Measurements from ENCODE around the gene ZNF207.

DNA sequence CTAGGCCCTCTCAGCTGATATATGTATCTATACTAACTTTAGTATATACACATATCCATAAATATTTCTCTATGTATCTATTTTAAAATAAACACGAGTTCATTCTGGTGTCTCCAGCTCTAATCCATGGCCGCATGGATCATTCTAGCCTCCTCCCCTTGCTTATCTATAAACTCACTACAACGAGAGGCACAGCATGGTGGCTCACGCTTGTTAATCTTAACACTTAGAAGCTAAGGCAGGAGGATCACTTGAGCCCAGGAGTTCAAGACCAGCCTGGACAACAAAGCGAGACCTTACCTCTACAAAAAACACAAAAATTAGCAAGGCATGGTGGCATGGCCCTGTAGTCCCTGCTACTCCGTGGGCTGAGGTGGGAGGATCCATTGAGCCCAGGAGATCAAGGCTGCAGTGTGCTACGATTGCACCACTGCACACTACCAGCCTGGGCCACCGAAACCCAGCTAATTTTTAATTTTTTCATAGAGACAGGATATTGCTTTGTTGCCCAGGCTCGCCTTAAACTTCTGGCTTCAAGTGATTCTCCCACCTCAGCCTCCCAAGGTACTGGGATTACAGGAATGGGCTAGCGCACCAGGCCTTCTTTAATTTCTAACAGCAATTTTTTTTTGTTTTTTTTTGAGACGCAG is 3.9 kb upstream of the ZNF207 start:
- TF ChIP-seq FOXA1 (IDR thresholded peaks at IDR 0.05) (no peak), BHLHE40 (IDR thresholded peaks at IDR 0.05; ENCODE audit: borderline replicate concordance) (no peak), SP1 (IDR thresholded peaks at IDR 0.05) (no peak), ARNT (IDR thresholded peaks at IDR 0.05) (no peak), FOXM1 (IDR thresholded peaks at IDR 0.05; ENCODE audit: borderline replicate concordance) (no peak), HDGF (IDR thresholded peaks at IDR 0.05; ENCODE audit: borderline replicate concordance) (no peak)
- TF ChIP-seq, protein P1, sequence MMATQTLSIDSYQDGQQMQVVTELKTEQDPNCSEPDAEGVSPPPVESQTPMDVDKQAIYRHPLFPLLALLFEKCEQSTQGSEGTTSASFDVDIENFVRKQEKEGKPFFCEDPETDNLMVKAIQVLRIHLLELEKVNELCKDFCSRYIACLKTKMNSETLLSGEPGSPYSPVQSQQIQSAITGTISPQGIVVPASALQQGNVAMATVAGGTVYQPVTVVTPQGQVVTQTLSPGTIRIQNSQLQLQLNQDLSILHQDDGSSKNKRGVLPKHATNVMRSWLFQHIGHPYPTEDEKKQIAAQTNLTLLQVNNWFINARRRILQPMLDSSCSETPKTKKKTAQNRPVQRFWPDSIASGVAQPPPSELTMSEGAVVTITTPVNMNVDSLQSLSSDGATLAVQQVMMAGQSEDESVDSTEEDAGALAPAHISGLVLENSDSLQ (IDR thresholded peaks at IDR 0.05): no peak

All from HEK293T (cell line).